Measurements from ENCODE around the gene PPM1L.
"Not testable (repeated sequence)": the region's sequence is repeated elsewhere in the genome, so short reads cannot be mapped to it uniquely, and the experiment has no call there.

Gene PPM1L

DNA sequence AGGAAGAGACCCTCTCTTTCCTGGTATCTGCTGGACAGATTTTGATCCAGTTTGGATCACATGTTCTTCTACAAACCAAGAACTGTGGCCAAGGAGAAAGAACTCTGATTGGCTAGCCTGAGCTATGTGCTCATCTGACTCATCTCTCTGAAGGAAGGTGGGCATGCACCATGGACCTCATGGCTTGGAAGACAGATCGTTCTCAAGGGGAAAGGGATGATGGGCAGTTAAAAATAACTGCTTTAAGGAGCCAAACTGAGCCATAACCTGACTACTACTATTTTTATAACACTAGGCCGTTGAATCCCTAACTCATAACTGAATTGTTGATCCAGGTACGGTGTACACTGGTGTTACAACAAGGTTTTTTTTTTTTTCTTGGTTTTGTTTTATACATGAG lies 236.7 kb downstream of the PPM1L start:
- DNase-seq, result no peak

DNA sequence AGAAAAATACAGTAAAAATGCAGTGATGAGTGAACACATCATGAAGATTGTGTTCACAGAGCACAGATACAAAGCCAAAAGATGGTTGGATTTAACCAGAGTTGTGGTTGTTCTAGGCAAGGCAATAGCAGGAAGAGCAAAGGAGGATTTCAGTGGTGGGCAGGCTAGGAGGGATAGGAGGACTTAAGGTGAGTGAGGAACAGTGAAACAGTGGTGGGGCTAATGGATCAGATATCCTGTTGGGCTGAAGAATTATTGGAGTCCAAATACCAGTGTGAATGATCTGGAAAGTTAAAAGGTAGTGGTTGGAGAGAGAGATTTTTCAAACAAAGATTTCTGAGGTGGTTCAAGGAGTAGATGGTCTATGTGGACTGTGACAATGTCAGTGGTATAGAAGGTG lies 240.8 kb downstream of the PPM1L start:
- DNase-seq, result no peak

DNA sequence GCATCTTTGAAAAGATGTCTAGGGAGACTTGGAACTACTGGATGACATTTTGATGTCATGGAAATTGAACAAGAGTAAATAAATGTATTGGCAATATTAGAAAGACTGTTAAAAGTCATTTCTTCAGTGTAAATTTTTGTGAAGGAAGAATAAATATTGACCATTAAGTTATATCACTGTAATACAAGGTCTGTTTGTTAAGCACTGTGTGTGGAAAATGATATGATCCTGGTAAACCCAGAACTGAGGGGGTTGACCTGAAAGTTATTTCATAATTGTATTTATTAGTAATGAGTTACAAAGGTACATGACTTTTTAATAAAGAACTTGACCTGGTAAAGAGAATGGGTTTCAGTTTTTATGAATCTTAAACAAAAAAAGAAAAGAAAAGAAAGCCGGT lies 242.6 kb downstream of the PPM1L start:
- no peak for DNase-seq

DNA sequence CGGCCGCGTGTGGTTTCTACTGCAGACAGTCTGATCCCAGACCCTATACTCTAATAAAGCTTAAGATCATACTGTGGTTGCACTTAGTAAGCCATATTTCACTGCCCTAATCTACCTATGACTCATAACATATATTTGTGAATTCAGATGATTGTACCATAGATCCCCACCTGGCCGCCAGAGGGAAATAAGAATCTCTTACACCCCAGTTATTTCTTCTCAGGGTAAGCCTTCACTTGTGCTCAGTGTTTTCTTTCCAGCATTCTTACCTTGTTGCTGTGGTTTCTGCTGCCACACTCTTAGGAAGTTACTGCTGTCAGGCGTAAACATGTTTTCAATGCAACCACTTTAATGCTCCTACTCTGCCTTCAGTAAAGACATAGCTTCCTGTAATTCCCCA lies 243.2 kb downstream of the PPM1L start:
- DNase-seq, result peak; percentile 30

DNA sequence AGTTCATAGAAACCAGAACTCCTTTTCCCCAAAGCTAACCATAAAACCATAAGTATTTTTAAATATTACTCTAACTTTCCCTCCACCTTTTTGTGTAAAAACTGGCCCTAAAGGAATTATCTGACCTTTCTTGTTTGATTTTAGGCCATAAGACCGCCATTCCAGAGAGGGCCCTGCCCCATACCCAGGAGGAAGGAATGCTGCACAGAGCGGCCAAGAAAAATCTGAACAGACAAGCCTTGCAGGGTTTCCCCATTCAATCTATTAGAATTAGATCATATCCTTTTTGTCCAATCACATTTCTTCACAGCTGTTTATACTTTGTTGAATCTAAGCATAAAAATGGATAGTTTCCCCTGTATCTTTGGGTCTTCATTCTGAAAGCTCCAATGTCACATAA lies 252.1 kb downstream of the PPM1L start:
- no peak for DNase-seq

DNA sequence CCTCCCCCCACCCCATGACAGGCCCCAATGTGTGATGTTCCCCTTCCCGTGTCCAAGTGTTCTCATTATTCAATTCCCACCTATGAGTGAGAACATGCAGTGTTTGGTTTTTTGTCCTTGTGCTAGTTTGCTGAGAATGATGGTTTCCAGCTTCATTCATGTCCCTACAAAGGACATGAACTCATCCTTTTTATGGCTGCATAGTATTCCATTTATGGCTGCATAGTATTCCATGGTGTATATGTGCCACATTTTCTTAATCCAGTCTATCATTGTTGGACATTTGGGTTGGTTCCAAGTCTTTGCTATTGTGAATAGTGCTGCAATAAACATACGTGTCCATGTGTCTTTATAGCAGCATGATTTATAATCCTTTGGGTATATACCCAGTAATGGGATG lies 254.1 kb downstream of the PPM1L start:
- DNase-seq, result not testable (repeated sequence)

DNA sequence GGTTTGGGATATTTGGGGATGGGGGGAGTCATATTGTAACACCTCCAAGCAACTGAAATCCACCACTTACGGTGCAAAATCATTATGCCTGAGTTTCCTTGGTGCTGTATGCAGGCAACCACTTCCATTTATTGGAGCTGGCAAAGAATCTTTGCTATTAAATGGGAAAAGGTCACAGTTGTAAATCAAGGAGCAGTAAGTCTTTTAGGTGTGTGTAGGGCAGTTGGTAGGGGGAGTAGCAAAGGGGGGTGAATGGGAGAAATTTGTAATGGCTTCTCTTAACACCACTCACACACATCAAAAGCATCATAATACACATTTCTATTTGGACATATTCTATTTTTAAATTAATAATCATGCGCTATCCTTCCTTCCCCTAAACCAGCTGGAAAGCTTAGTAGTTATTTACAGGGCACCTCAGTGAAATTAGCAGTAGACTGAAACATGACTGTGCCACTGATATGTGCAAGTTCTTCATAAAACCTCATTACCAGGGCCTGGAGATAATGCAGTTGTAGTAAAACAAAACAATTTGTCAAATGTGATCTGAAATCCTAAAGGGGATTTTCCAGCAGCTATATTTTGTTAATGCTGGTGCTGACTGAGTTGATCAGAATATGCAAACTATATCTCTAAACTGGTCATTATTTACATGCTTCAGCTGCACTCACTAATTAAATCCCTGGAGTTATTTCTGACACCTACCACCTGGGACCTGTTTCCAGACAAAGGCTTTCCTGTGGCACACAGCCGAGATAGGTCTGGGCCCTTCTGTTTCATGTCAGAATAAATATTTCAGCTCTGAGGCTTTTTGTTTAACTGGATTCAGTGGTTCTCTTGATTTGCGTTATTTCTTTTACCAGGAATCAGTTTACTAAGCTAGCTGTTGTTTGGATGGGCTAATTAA lies 259.1 kb downstream of the PPM1L start:
- no peak for DNase-seq

DNA sequence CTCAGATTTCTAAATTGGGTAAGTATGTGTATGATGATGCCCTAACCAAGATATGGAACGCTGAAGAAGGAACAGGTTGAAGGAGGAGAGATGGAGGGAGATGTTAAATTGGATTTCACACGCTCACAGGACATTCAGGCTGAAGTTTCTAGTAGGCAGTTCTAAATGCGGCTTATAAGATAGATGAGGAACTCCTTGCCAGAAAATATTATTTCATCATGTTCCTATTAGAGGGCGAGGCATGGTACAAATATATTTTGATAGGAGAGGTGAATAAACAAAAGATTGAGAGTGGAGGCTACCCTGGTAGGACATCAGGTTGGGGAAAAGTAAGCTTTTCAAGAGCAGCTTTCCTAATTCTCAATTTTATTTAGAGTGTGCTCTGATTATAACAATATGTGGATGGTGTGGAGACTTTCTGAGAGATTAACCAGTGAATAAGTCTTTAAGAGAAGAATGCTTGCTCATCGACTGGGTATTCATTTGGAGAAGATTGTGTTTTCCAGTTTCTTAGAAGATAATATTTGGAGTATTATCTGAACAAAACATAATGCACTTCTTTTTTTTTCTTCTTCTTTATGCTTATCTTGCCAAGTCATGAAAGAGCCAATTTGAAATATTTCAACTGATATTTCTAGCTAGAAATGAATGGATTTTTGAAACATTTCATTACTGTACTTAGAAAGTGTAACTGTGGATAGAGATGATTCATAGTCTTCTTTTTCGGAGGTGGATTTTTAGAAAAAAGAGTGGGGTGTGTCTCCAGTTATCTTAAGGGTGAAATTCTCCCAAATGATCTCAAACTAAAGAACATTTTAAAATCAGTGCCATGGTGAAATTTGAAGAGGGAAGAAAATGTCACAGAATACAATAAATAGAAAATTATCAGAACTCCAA lies 260.6 kb downstream of the PPM1L start:
- no peak for DNase-seq

DNA sequence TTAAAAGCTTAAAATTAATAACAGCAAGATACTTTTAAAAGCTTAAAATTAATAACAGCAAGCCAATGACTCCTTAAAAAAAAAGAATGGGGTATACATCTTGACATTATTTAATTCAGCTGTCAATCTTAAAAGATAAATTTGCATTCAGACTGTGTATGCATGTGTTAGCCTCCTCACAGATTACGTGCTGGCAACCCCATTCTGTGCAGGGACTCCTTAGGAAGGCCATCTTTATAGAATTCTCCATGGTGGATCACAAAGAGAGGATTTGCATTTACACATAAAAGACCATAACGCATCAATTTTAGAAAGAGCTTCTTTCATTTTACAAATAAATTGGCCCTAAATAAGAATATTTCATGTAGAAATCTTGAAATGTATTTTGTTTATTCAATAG lies 261.9 kb downstream of the PPM1L start:
- no peak for DNase-seq

DNA sequence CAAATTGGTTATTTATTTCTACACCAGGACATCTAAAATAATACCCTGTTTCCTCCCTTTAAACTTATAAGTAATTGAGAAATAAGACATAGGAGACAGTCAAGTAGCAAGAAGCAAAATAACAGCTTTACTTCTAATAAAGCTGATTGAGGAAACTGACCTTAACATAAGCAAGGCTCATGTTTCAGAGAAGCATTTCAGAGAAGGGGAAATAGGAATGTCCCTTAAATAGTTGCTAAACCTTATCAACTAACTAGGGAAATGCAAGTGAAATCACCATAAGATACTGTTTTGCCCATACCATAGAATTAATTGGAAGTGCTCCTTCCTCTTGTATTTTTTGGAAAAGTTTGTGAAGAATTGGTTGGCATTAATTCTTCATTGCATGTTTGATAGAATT lies 264.2 kb downstream of the PPM1L start:
- peak; percentile 30 for DNase-seq

DNA sequence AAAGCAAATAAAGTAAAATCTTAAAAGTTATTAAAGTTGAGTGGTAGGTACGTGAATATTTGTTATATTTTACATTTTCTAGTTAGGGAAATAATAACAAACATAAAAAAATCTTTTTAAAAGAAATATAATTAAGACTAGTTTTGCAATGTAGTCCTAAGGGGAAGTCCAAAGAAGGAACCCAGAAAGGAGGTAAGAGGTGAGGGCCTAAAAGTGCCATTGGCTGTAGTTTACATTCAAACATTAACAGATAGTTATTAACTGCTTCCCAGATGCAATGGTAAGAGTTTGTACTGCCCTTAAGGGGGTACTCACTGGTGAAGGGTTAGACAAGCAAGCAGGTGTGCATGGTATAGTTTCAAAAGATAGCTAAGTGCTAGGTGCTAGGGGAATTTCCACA lies 269.9 kb downstream of the PPM1L start:
- no peak for DNase-seq

DNA sequence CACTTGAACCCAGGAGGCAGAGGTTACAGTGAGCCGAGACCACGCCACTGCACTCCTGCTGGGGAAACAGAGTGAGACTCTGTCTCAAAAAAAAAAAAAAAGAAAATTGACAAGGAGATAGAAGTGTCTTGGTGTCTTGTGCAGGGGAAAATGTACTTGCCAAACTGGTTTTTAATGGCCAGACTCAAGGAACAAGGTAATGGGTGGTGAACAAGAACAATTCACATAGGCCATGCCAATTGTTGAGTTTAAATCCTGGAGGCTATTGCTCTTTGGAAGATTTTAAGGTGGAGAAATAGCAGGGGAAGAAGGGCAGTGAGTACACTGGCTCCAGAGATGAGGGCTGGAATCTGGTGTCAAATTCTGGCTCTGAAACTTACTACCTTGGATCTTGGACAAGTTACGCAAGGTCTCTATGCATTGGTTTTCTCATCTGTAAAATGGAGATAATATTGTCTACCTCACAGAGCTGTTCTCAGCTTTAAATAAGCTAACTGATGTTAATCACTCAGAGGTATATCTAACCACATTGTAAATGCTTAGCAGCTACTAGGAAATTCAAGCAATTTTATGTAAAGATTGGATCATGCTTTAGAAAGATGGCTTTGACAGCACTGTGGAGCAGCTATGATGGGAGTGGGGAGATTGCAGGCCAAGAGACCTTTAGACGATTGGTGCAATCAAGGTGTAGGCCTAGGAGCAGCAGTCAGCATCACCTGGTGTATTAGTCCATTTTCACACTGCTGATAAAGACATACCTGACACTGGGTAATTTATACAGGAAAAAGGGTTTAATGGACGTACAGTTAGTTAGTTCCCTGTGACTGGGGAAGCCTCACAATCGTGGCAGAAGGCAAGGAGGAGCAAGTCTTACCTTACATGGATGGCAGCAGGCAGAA lies 270.8 kb downstream of the PPM1L start:
- no peak for DNase-seq

DNA sequence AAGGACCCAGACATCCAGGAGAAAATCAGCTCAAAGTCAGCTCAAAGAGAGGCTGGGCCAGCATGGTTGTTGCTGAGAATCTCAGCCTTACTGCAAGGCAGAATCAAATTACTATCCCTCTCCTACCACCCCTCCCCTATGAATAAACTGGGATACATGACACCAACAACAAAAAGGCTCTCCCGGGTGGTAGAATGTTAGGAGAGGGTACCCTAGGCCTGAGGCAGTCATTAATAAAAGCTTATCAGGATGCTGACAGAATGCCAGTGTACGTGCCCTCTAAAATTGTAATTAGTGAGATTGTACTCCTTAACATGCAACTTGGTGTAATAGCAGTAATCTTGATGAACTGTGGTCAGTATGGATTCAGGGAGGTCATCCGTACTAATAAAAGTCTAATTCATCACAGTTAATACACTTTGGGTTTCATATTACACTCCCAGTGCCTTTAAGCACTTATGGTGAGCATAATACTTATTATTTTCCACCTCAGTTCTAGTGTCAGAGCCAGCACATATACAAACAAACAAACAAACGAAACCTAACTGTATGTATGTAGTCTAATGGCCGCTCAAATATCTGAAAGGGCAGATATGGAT lies 272.6 kb downstream of the PPM1L start:
- DNase-seq, result no peak

DNA sequence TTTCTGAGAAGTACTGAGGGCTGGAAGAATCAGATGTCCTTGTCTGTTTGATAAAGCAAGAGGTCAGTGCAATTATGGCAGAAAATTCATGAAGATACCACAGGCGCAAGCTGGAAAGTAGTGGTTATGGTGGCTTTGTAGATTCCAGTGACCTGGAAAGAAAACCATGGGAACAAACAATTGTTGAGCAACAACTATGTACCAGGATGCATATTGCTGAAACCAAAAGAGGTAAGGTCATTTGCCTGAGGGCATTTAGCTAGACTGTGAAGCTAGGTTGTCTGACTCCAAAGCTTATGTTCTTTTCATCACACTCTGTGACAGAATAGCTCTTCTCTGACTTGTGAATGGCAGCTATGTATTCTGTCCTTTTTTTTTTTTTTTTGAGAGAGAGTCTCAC lies 275.1 kb downstream of the PPM1L start:
- no peak for DNase-seq

DNA sequence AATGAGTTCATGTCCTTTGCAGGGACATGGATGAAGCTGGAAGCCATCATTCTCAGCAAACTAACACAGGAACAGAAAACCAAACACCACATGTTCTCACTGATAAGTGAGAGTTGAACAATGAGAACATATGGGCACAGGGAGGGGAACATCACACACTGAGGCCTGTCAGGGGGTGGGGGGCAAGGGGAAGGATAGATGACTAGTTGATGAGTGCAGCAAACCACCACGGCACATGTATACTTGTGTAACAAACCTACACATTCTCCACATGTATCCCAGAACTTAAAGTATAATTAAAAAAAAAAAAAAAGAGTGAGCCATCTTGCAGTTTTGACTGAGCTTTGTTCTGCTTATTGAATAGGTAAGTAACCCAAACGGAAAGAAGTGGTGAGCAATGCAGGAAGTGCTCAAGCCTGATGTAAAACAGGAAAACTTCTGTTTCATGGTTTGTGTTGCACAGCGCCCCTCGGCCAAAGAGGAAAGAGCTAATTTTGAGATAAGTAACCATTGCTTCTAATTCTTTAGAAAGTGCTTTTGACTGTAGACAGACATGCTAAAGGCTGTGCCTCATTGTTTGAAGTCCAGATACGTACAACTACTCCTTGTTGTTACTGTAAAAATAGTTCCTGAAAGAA lies 279.0 kb downstream of the PPM1L start:
- DNase-seq, result peak; percentile 84

DNA sequence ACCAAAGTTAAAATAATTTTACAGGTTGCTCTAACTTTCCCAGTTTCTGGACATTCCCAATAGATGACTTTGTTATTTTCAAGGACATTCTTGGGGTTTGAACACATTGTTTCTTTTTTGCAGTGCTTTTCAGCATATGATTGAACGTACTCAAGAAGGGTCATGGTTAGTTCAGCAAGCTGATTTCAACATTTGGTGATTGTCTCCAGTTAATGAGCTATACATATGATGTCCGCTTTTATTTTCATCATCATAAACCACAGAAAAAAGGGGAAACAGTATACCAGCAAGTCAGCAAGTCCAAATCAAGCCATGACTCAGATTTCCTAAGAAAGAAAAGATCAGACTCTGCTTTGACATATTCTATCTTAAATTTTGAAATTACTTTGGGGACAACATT lies 279.7 kb downstream of the PPM1L start:
- DNase-seq, result peak; percentile 96

DNA sequence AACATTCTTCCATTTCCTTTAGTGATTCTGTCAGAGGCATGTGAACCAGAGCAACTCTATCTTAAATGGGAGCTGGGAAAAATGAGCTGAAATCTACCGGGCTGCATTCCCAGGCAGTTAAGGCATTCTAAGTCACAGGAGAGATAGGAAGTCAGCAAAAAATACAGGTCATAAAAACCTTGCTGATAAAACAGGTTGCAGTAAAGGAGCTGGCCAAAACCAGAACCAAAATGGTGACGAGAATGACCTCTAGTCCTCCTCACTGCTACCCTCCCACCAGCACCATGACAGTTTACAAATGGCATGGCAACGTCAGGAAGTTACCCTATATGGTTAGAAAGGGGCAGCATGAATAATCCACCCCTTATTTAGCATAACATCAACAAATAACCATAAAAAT lies 282.7 kb downstream of the PPM1L start:
- no peak for DNase-seq

DNA sequence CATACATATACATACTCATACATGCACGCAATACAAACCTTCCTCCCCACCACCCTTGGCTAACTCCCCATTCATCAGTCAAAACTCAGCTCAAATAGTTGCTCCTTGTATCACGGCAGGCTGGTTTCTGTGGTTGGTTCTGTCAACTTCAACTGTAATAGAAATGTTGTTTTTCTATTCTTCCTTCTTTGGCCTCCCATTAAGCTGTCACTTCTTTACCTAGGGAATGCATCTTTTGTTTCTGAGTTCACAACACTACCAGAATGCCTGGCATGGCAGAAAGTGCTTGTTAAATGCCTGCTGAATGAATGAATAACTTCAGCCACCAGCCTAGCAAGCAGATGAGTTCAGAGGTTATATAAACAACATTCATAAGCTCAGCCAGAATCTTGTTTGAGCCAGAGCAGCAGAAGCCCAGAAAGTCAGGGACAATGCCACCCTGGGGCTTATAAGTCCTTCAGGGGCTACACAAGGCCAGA lies 286.0 kb downstream of the PPM1L start:
- no peak for DNase-seq

DNA sequence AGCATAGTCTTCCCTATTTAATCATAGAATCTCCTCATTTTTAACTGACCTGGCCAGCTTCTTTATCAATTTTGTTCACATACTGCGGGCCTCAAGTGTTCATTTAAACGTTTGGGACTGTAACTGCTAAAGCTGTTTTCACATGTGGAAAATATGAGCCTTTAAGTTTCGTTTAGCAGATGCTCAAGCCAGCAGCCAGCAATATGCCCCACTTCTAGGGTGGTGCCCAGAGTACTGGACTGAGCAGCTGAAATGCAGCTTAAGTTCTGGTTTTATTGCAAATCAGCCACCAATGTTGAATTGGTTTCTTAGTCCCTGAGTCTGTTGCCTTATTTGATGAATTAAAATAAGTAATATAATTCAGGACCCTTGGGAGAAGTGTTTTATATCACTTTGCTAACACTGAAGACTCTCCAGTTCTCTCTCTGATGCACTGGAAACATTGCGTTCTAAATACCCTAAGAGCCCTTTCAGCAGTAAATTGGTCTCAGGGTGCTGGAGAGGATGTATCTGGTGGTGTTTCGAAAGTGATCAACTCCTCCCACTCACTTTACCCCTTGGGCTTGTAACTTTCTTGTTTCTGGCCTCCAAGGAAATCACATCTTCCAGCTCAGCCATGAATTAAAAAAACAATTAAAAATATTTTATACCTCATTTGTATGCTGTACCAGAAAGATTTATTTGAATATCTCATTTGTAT lies 287.5 kb downstream of the PPM1L start:
- peak; percentile 24 for DNase-seq

DNA sequence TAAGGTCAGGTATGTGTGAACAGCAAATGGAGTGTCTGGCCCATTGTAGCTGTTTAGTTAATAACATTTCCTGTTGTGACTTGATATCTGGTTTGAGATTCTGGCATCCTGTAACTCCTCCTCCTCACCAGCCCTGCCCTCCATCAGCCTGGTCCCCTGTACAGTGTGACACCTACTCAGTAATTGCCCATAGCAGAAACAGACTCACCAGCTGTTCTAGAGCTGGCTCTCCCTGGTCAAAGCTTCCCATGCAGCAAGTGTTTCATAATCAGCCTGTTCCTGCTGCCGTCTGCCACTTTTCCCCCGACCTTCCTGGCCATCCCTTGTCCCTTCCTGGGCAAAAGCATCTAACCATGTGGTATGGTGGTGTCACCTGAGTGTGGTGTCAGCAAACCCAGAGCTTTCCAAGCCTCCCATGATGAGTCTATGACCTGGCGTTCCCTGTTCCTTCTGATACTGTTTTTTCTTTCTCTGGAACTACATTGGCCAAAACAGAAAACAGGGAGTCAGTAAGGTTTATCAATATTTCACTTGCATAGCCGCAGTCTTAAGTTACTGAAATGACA lies 293.7 kb downstream of the PPM1L start:
- DNase-seq, result no peak

DNA sequence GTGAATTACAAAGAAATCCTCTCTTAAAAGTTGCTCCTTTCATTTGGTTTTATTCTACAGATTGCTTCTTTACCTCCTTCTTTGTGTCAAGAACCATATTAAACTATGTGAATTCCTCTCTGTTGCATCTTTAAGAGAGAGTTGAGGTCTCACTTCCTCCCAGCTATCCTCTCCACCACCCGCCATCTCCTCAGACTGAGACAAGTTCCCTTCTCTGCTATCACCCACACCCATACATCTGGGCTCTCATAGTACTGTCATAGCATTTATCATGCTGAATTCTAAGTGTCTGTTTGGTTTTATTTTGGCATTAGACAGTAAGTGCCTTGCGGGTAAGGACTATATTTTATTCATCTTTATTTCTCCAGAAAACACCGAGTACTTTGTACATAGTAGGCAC lies 294.9 kb downstream of the PPM1L start:
- peak; percentile 71 for DNase-seq

All from MV-4-11 (cell line).